ENCODE data around the gene PGLYRP1. TPM values are rescaled to one million over a fixed set of nuclear protein-coding genes. Genes with fewer than 3 reads are reported as not detected.

Gene PGLYRP1
- total RNA-seq, 1 experiment from 2014 or later: not detected

GRCh38 chr19:46009530-46010510 lies 13.0 kb downstream of the PGLYRP1 start:
- H4K20me1 ChIP-seq (ENCODE audit: low read length): no peaks in the 10 kb centered on the region
- H3K4me3 ChIP-seq (ENCODE audit: low read length): no peak overlapping the region
- DNase-seq (peak; percentile 71), ATAC-seq (peak; percentile 79)
- no peak overlapping the region for H3K27ac ChIP-seq (ENCODE audit: low read length)
- BruUV-seq (replicated peaks): no TSS peak
- no peaks in the 10 kb centered on the region for H3K36me3 ChIP-seq (ENCODE audit: low read depth, low read length)
- no peaks in the 10 kb centered on the region for H3K79me2 ChIP-seq (ENCODE audit: low read length)
- CTCF ChIA-PET: interaction anchor here (1.1 kb wide), 1 partner anchor 14 kb away, joined by 3 read pairs; the partner anchor contains the start of gene CCDC61
- H3K9ac ChIP-seq (ENCODE audit: low read length): no peak overlapping the region
- no peak overlapping the region for H2AFZ ChIP-seq (ENCODE audit: low read length)
- H3K4me1 ChIP-seq (ENCODE audit: insufficient read depth, low read length): no peaks in the 10 kb centered on the region
- intact Hi-C loops (cut with micrococcal nuclease): no loop called here
- no peaks in the 10 kb centered on the region for H3K9me2 ChIP-seq (replicated peaks; ENCODE audit: low read length)
- H3K27me3 ChIP-seq (ENCODE audit: low read length): no peaks in the 10 kb centered on the region
- H3K4me2 ChIP-seq (ENCODE audit: low read length): no peak overlapping the region; the same call in 1 of the 2 replicates
- no peaks in the 10 kb centered on the region for H3K9me3 ChIP-seq (ENCODE audit: low read length)
- H3F3A ChIP-seq (ENCODE audit: low read length, unreplicated experiment): no peaks in the 10 kb centered on the region
- TF ChIP-seq EZH2 (IDR thresholded peaks at IDR 0.05; ENCODE audit: low read length, unreplicated experiment) (no peak), EZH2phosphoT487 (IDR thresholded peaks at IDR 0.05; ENCODE audit: borderline replicate concordance, low read length) (no peak), CTCF (conservative IDR thresholded peaks at IDR 0.05; ENCODE audit: low read depth, low read length) (peak; percentile 73)
- POLR2A ChIA-PET (ENCODE audit: unreplicated experiment): no interaction called here

- Histone ChIP-seq H3K4me2 (ENCODE audit: low read length) (no peak overlapping the region), H3K9ac (ENCODE audit: low read length) (no peak overlapping the region), H3K27ac (ENCODE audit: low read length) (no peak overlapping the region), H2AFZ (ENCODE audit: low read length) (no peak overlapping the region), H3K4me3 (ENCODE audit: low read length) (no peak overlapping the region), H3F3A (ENCODE audit: low read length, unreplicated experiment) (no peaks in the 10 kb centered on the region), H3K27me3 (ENCODE audit: low read length) (no peaks in the 10 kb centered on the region), H3K4me1 (ENCODE audit: insufficient read depth, low read length) (no peaks in the 10 kb centered on the region), H3K9me3 (ENCODE audit: low read length) (no peaks in the 10 kb centered on the region), H3K79me2 (ENCODE audit: low read length) (no peaks in the 10 kb centered on the region), H3K36me3 (ENCODE audit: low read depth, low read length) (no peaks in the 10 kb centered on the region), H4K20me1 (ENCODE audit: low read length) (no peaks in the 10 kb centered on the region), H3K9me2 (replicated peaks; ENCODE audit: low read length) (no peaks in the 10 kb centered on the region)
- intact Hi-C loops (cut with micrococcal nuclease): no loop called here
- TF ChIP-seq EZH2 (IDR thresholded peaks at IDR 0.05; ENCODE audit: low read length, unreplicated experiment) (no peak), CTCF (conservative IDR thresholded peaks at IDR 0.05; ENCODE audit: low read depth, low read length) (no peak), EZH2phosphoT487 (IDR thresholded peaks at IDR 0.05; ENCODE audit: borderline replicate concordance, low read length) (no peak)
- DNase-seq (no peak), ATAC-seq (no peak)
- CTCF ChIA-PET: no interaction called here
- no TSS peak for BruUV-seq (replicated peaks)
- POLR2A ChIA-PET (ENCODE audit: unreplicated experiment): no interaction called here
These were observed 16.4 kb downstream of the PGLYRP1 start for GRCh38 chr19:46006411-46006810.
